ENCODE results near the gene PPP1R16B.

DNA sequence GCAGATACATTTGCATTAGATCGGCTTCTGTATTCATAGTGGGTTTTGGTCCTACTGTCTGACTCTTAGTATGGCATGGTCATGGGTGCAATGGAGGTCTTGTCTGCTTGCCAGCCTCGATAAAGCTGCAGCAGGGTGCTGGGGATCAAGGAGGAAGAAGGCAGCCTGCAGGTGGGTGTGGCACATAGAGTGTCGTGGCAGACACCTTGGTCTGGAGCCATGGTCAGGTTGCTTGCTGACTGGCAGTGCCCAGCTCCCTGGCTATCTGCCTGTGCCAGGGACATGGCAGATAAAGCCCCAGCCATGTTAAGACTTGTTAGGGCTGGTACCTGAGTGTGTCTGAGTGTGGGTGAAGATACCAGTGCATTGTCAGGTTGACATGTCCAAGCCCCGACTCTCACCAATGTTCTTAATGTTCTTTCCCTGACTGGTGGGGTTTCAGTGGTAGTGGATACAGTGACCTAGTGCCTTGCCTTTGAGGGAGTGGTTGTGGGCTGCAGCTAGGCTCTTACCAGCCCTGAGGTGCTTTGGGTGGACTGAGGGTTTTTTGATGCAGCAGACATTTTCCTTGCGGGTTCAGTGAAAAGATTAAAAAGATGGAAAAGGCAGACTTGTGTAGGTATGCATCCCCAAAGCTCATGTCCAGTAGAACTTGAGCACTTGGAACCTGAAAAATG lies 122.5 kb downstream of the PPP1R16B start:
- peak; percentile 64 for TF ChIP-seq POLR2A (IDR thresholded peaks at IDR 0.05; ENCODE audit: low read length)
- TF ChIP-seq GATA1 (IDR thresholded peaks at IDR 0.05; ENCODE audit: low read depth, low read length), result no peak
